Type B pancreatic cell (in vitro differentiated cells): ENCODE measurements around the gene IMP4. TPM values are rescaled to one million over a fixed set of nuclear protein-coding genes. Genes with fewer than 3 reads are reported as not detected.

Experiments used
- DNase-seq: peaks from one replicate; pipeline ENCODE4 v3.0.0; 2021; ENCODE audit warnings: mixed read lengths; ENCODE audit not compliant: unreplicated experiment; ENCODE audit errors: extremely low spot score
- H3K27ac Mint-ChIP-seq: 2 replicates; pipeline ENCODE4 v1.8.0; 2021; ENCODE audit warnings: mild to moderate bottlenecking, mixed read lengths
- H3K27me3 Mint-ChIP-seq: 2 replicates; pipeline ENCODE4 v1.8.0; 2021; ENCODE audit warnings: mixed read lengths
- H3K36me3 Mint-ChIP-seq: 2 replicates; pipeline ENCODE4 v1.8.0; 2021; ENCODE audit warnings: mixed read lengths
- H3K4me1 Mint-ChIP-seq: one replicate; pipeline ENCODE4 v1.8.0; 2021; ENCODE audit warnings: mixed read lengths; ENCODE audit not compliant: unreplicated experiment
- H3K4me3 Mint-ChIP-seq: 2 replicates; pipeline ENCODE4 v1.8.0; 2021; ENCODE audit warnings: mild to moderate bottlenecking, mixed read lengths
- H3K9me3 Mint-ChIP-seq: 2 replicates; pipeline ENCODE4 v1.8.0; 2021; ENCODE audit warnings: mixed read lengths
- CTCF ChIP-seq: fragments of 200-600 bp; sonication (generic); conservative IDR thresholded peaks from 2 replicates; pipeline ENCODE4 v1.5.0; 2021; ENCODE audit warnings: antibody characterized with exemption, mild to moderate bottlenecking
- total RNA-seq: library from RNA; stranded (reverse); gene quantifications from 2 replicates; pipeline ENCODE4 v1.2.1, GENCODE V29; 2021; ENCODE audit warnings: low replicate concordance

Gene IMP4
- total RNA-seq, 1 donor from 2014 or later = 53.6 TPM

- Mint-ChIP-seq H3K4me3 (peak overlapping the region; percentile 29), H3K4me1 (peaks cover 32% of the 10 kb centered on the region), H3K36me3 (peaks cover 22% of the 10 kb centered on the region), H3K9me3 (no peaks in the 10 kb centered on the region), H3K27ac (no peak overlapping the region), H3K27me3 (peaks cover 12% of the 10 kb centered on the region)
- TF ChIP-seq CTCF = no peak
- no peak for DNase-seq
Measured at GRCh38 chr2:130338793-130339345, 3.8 kb upstream of the IMP4 start.

- Mint-ChIP-seq H3K27me3 (peaks cover 8% of the 10 kb centered on the region), H3K4me3 (peak overlapping the region; percentile 64), H3K9me3 (no peaks in the 10 kb centered on the region), H3K27ac (peak overlapping the region; percentile 77), H3K4me1 (peaks cover 32% of the 10 kb centered on the region), H3K36me3 (peaks cover 22% of the 10 kb centered on the region)
- no peak for TF ChIP-seq CTCF
- no peak for DNase-seq
Measured at GRCh38 chr2:130339885-130340745, 2.6 kb upstream of the IMP4 start.

GRCh38 chr2:130341562-130342019 is 1.1 kb upstream of the IMP4 start:
- DNase-seq = no peak
- H3K4me1 Mint-ChIP-seq = peaks cover 27% of the 10 kb centered on the region
- no peak for TF ChIP-seq CTCF
- peaks cover 7% of the 10 kb centered on the region for H3K27me3 Mint-ChIP-seq
- no peaks in the 10 kb centered on the region for H3K9me3 Mint-ChIP-seq
- H3K27ac Mint-ChIP-seq = peak overlapping the region; percentile 94
- H3K4me3 Mint-ChIP-seq = peak overlapping the region; percentile 99
- H3K36me3 Mint-ChIP-seq = peaks cover 29% of the 10 kb centered on the region

GRCh38 chr2:130342020-130342532 is 621 bp upstream of the IMP4 start:
- peak; percentile 88 for DNase-seq
- peaks cover 30% of the 10 kb centered on the region for H3K36me3 Mint-ChIP-seq

GRCh38 chr2:130344578-130344977 is 1.9 kb downstream of the IMP4 start:
- H3K27me3 Mint-ChIP-seq = no peaks in the 10 kb centered on the region
- H3K9me3 Mint-ChIP-seq = no peaks in the 10 kb centered on the region
- peaks cover 35% of the 10 kb centered on the region for H3K36me3 Mint-ChIP-seq
- no peak for DNase-seq
- H3K4me3 Mint-ChIP-seq = peak overlapping the region; percentile 99
- peaks cover 13% of the 10 kb centered on the region for H3K4me1 Mint-ChIP-seq
- no peak for TF ChIP-seq CTCF
- no peak overlapping the region for H3K27ac Mint-ChIP-seq

More at GRCh38 chr2:130342020-130342532, 621 bp upstream of the IMP4 start:
- peak overlapping the region; percentile 99 for H3K4me3 Mint-ChIP-seq
- no peaks in the 10 kb centered on the region for H3K9me3 Mint-ChIP-seq
- peaks cover 3% of the 10 kb centered on the region for H3K27me3 Mint-ChIP-seq
- peak overlapping the region; percentile 94 for H3K27ac Mint-ChIP-seq
- no peak for TF ChIP-seq CTCF
- peaks cover 22% of the 10 kb centered on the region for H3K4me1 Mint-ChIP-seq
